Neutrophil (primary cell): ENCODE data around the gene PLCB4.

ENCODE experiments used
- H3K27ac ChIP-seq: fragments of 200-600 bp; sonication (generic); 2 replicates; pipeline ENCODE4 v1.5.1; 2016; ENCODE audit warnings: mild to moderate bottlenecking, moderate library complexity
- H3K27me3 ChIP-seq: fragments of 200-600 bp; sonication (generic); 2 replicates; pipeline ENCODE4 v1.6.0; 2016; ENCODE audit warnings: mild to moderate bottlenecking
- H3K36me3 ChIP-seq: fragments of 200-600 bp; sonication (generic); 2 replicates; pipeline ENCODE4 v1.5.1; 2017
- H3K4me1 ChIP-seq, 2 experiments: fragments of 200-600 bp in 1 of 2; sonication (generic) in 1 of 2; 1 replicate in 1 of 2; 2 replicates in 1 of 2; pipeline versions ENCODE4 v1.5.1 to v1.6.1; 2013 to 2016; ENCODE audit warnings: low read depth in 1 of 2, low read length in 1 of 2, mild to moderate bottlenecking in 1 of 2, moderate library complexity in 1 of 2; ENCODE audit not compliant: control insufficient read depth in 1 of 2, insufficient read depth in 1 of 2
- H3K4me3 ChIP-seq, 2 experiments: fragments of 200-600 bp in 1 of 2; sonication (generic) in 1 of 2; 1 replicate in 1 of 2; 2 replicates in 1 of 2; pipeline ENCODE4 v1.5.1; 2013 to 2016; ENCODE audit warnings: low read depth in 1 of 2, low read length in 1 of 2, mild to moderate bottlenecking in 1 of 2, moderate library complexity in 1 of 2
- H3K9me3 ChIP-seq: fragments of 200-600 bp; sonication (generic); 2 replicates; pipeline ENCODE4 v1.5.1; 2016
- TF ChIP-seq, protein P1 (sequence below): fragments of 200-600 bp; sonication (generic); IDR thresholded peaks from 2 replicates; pipeline ENCODE4 v1.5.1; 2016; ENCODE audit warnings: antibody characterized with exemption

The PLCB4 gene

DNA sequence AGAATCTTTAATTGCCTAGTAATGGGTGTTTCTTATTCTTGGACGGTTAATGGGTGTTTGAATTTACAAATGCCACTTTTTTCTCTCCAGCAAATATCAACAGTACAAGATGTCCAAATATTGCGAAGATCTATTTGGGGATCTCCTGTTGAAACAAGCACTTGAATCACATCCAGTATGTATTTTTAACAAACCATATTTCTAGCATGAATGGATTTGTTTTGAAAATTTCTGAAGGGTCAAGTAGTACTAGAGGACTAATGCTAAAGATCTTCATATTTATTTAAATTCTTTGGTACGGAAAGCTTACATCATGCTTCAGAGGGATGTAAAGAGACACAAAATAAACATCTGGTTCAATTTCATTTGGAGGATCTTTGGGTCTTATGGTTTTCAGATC, 321.6 kb downstream of the PLCB4 start:
- no peaks in the 10 kb centered on the region for H3K9me3 ChIP-seq
- H3K4me1 ChIP-seq: no peaks in the 10 kb centered on the region
- H3K27me3 ChIP-seq: no peaks in the 10 kb centered on the region
- TF ChIP-seq, protein P1, sequence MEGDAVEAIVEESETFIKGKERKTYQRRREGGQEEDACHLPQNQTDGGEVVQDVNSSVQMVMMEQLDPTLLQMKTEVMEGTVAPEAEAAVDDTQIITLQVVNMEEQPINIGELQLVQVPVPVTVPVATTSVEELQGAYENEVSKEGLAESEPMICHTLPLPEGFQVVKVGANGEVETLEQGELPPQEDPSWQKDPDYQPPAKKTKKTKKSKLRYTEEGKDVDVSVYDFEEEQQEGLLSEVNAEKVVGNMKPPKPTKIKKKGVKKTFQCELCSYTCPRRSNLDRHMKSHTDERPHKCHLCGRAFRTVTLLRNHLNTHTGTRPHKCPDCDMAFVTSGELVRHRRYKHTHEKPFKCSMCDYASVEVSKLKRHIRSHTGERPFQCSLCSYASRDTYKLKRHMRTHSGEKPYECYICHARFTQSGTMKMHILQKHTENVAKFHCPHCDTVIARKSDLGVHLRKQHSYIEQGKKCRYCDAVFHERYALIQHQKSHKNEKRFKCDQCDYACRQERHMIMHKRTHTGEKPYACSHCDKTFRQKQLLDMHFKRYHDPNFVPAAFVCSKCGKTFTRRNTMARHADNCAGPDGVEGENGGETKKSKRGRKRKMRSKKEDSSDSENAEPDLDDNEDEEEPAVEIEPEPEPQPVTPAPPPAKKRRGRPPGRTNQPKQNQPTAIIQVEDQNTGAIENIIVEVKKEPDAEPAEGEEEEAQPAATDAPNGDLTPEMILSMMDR: no peak
- no peaks in the 10 kb centered on the region for H3K36me3 ChIP-seq
- H3K4me3 ChIP-seq: no peak overlapping the region
- no peak overlapping the region for H3K27ac ChIP-seq

DNA sequence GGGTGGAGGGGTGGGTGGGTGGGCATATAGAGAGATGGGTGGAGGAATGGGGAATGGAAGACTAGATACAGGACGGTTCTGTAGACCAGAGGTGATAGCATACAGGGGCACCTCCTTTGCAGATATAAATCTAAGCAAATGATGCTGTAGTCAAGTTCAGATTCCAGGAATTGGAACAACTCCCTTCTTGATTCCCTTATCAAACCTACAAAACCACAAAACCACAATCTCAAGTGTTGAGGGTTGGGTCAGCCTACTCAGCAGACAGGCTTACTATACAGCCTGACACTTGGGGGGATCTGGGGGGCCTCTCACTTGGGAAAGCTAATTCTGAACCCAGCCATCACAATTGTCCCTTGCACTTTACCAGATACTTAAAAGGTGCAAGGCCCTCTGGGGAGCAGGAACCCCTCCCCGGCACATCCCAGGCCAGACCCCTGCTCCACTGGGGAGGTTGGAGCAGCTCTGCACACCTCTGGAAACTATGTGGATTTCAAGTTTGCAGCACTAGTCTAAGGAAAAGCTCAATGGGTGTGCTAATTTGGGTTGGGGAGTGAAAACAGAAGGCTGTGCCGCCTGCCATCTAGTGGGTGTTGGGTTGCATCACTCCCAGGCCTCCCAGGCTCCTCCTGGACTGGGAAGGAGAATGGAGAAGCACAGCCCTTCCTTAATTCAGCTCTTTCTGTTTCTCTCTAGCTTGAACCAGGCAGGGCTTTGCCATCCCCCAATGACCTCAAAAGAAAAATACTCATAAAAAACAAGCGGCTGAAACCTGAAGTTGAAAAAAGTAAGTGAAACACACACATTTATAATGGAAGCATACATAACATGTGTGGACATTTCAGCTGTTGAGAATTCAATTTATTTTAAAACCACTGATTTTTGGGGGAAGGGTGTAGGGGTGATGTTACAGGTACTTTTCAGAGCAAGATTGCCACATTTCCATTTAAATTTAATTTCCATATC, 324.3 kb downstream of the PLCB4 start:
- Histone ChIP-seq H3K36me3 (no peaks in the 10 kb centered on the region), H3K4me1 (no peaks in the 10 kb centered on the region), H3K27me3 (no peaks in the 10 kb centered on the region), H3K27ac (no peak overlapping the region), H3K9me3 (no peaks in the 10 kb centered on the region), H3K4me3 (no peak overlapping the region)
- TF ChIP-seq, protein P1: no peak

DNA sequence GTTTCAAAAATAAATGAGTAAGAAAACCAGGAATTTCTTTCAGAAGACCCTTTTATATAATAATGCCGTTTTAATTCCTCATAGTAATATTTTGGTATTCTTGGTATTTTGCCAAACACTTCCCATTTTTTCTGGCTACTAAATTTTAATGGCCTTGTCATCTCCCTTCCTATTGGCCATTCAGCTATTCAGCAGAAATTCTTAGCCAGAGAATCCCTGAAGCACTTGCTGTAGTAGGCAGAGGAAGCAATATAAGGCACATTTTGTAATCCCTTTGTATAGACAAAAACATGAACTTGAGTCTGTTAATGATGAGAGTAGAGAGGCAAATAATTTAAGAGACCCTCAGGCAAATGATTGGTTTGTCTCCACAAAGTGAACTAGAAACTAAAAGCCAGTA, 327.1 kb downstream of the PLCB4 start:
- no peak overlapping the region for H3K27ac ChIP-seq
- no peaks in the 10 kb centered on the region for H3K27me3 ChIP-seq
- no peak overlapping the region for H3K4me3 ChIP-seq
- no peaks in the 10 kb centered on the region for H3K4me1 ChIP-seq
- no peaks in the 10 kb centered on the region for H3K36me3 ChIP-seq
- no peaks in the 10 kb centered on the region for H3K9me3 ChIP-seq
- TF ChIP-seq, protein P1: no peak

DNA sequence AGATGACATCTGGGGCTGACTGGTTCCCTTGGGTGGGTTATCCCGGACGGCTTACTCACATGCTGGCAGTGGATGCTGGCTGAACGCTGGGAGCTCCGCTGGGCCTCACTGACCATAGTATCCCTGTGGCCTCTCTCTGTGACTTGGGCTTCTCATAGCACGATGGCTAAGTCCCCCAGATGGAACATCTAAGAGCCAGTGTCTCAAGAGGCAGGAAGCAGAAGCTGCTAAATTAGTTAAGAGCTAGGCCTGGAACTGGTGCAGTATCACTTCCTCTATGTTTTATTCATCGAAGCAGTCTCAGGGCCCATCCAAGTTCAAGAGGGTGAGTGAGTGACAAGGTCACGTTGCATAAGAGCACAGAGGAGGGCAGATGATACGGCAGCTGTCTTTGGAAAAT, 329.0 kb downstream of the PLCB4 start:
- no peaks in the 10 kb centered on the region for H3K4me1 ChIP-seq
- no peak overlapping the region for H3K27ac ChIP-seq
- H3K9me3 ChIP-seq: no peaks in the 10 kb centered on the region
- no peaks in the 10 kb centered on the region for H3K27me3 ChIP-seq
- TF ChIP-seq, protein P1: no peak
- H3K4me3 ChIP-seq: no peak overlapping the region
- no peaks in the 10 kb centered on the region for H3K36me3 ChIP-seq

DNA sequence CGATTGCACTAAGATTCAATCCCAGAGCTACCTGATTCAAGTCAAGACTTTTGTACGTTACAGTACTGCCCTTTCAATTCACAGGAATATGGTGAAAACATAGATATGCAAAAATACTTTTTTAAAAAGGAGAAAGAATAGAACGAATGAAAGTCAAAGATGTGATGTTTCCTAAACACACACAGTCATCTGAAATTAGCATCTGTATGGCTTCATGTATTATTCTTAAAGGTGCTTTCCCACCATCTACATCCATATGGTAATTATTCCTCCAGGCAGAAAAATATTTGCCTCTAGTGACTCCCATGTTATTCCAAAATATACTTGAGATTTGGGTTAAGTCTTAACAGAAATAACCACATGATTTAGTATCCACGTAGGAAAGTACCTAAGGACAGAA, 330.0 kb downstream of the PLCB4 start:
- Histone ChIP-seq H3K4me3 (no peak overlapping the region), H3K9me3 (no peaks in the 10 kb centered on the region), H3K4me1 (no peaks in the 10 kb centered on the region), H3K27me3 (no peaks in the 10 kb centered on the region), H3K27ac (no peak overlapping the region), H3K36me3 (no peaks in the 10 kb centered on the region)
- TF ChIP-seq, protein P1: no peak
